HG03064 (cell line): ENCODE data around the gene AK5.

ENCODE experiments used
- ATAC-seq: cut with Tn5 transposase; IDR thresholded peaks from one replicate; pipeline ENCODE4 v1.9.1; 2021; ENCODE audit warnings: low read depth; ENCODE audit not compliant: unreplicated experiment

Gene AK5

DNA sequence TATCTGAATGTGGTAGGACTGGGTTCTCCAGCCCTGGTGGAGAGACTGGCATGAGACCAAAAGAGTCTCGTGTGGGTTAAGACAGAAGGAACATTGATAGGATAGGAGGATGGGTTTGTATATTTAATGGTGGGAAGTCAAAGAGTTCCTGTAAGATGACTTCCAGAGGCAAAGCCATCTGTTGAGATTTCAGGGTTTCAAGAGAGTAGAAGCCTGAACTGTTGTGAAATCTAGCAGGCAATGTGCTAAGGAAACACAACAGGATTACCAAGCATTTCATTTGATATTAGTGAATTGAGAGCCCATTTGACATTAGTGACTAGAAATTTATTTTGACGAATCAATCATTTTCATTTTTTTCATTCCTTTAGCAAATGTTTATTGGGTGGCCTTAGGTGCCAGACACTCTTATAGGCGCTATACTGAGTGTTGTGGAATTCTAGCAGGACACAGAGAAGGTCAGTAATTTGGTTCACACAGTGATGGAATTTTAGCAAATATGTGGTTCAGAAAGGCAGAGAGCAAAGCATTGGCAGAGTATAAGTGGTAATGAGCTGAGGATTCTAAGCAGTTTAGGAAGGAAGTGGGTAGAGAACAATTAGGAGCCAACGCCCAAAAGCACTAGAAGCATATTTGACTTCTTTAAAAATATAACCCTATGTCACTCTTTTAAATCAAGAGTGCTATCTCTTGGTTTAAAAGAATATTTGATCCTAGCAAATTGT is 149.3 kb downstream of the AK5 start:
- ATAC-seq = no peak

DNA sequence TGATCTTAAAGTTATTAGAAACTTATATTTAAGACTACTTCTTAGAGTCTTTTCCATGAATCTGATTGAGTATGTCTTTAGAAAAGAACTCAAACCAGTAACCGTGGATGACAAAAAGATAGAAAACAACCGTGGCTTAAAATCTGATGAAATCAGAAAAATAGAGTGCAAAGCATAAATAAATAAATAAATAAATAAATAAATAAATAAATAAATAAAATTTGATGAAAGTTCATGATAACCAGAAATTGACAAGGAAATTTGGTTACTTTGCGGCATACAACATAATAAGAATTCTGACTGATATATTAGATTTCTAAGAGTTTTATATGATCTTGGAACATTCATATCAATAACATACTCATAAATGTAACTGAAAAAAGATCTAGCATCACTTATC is 152.1 kb downstream of the AK5 start:
- no peak for ATAC-seq

DNA sequence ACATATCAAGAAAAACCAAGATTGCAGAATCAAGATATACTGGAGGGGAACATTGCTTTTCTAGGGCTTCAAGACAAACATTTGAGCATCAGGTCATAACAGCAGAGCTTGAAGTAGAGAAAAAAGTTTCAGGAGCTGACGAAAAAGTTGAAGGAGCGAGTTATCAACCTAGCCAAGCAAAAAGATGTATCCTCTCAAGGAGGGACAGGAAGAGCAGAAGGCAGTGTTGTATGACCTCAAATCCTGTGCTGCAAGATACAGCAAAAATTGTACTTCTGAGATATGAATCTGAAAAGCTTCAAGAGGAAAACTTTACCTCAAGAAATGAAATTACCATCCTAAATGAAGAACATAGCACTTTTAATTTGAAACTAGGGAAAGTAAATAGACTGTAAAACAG is 153.1 kb downstream of the AK5 start:
- ATAC-seq = no peak

DNA sequence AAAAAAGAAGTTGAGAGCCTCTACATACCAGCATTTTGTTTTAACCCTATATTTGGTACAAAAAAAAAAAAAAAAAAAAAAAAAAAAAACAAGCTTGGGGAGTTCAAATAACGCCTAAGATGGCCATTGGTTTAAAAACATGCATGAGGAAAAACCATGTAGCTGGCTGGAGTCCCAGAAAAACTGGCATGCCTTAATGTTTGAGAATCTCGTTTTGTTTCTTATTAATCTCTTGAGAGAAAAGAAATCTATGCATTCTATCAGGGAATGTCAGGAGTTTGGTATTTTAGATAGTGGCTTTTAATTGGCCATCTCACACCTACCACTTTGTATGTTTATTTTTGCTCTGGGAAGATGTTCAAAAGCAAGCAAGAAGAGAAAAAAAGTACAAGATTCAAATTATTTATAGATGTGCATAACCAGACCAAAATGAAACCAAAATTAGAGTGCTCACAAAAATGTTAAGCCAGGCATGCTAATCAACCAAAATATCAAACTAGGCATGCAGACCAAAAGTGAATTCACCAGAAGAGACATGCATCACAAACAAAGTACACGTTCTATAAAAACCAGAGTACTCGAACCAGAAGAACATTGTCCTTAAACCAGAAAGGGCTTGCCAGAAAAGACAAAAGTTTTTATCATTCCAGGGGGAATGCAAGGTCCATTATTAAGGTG is 156.6 kb downstream of the AK5 start:
- no peak for ATAC-seq

DNA sequence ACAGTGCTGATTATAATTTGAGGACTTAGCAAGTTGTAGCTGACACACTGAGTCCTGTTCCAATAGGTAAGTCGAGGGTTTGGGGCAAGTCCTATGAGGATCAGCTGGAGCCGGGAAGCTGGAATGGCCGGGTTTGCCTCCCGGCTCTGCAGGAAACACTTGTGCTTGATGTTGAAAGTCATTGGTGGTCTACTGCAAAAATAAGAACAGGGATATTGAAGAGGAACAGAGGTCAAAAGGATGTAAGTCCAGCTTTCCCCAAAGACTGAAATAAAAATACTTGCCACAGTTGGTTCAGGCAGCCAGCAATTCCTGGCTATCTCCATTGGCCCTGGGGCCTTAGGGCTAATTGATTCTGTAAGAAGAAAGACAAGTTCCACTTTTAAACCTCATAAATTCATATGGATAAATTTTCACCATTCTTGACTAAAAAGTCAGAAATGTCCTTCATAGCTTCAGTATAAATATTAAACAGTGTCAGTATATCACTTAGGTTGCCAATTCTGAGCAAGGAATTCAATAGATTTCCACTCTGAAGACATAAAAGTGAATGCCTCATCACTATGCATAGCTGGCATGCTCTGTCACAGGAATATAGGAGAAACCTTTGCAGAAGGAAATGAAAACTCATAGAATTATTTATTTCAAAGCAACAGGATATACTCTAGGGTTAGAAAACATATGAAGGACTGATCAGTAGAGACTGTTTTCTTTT is 165.2 kb downstream of the AK5 start:
- no peak for ATAC-seq

DNA sequence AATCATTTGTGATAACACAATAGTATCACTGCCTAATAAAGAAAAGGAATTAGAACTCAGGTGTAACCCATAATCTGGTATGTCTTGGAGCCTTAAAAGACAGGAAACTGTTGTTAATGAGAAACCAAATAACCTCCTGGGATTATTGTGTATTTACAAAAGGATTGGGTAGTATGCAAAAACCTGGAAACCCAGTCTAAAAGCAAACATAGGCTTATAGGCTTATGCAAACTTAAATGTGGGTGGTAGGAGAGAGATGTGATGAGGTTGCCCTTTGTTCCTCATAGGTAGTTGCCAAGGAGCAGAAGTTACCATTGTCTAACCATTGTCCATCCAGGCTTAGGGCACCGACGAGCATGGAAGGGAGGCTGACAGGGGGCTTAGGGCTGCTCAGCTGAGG is 165.8 kb downstream of the AK5 start:
- ATAC-seq = no peak

DNA sequence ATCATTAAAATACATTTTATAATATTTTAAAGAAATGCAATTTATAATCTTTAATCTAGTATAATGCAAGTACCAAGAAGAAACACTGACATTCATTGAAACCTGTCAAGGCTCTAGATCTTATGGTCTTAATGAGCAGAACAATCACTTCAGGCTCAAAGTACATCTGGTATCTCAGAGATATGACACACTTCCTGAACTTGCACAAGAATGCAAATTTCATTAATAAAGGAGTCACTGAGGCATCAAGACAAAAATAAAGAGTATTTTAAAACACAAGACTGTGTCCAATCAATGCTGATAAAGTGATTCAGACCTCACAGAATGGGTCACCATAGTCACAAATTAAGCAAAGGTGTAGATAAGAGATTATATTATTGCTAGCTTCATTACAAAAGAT is 178.1 kb downstream of the AK5 start:
- ATAC-seq = no peak

DNA sequence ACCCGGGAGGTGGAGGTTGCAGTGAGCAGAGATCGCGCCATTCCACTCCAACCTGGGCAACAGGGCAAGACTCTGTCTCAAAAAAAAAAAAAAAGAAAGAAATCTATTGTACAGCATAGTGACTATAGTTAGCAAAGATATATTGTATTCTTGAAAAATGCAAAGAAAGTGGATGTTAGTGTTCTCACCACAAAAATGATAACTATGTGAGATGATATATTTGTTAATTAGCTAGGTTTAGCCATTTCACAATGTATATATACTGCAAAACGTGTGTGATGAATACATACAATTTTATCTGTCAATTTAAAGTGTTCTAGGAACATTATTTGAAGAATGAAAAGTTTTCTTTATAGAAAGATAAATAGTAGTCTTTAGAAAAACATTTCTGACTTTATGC is 179.9 kb downstream of the AK5 start:
- no peak for ATAC-seq

DNA sequence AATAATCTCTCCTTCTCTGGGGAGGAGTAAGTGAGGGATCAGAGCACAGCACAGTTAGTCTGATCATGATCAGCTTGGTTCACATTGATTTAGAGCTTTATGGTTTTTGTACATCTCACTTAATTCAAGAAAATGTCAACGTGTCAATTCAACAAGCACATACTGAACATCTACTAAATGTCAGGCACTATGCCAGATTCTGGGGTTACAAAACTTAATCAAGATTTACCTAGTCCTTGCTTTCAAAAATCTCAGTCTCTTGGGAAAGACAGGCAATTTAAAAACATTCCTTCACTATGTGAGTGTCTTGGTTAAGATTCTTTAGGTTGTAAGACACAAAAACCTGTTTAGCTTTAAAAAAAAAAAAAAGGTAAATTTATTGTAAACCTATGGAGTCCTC is 181.4 kb downstream of the AK5 start:
- ATAC-seq = no peak

DNA sequence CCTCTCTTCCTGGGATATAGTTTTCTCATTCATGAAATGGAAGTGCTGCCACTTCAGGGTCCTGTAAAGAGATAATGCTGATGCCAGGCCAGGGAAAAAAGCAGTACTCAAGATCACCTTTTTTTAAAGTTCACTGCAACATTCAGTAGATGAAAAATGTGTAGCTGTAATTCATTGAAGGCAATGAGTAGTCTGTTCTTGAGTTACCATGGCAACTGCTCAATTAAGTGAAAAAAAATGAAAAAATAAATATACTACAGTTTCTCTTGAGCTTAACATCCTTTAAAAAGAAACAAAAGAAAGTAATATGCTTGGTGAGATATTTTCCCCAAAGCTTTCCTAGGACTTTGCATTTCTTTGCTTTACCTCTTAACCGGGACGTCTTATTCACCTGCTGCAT is 183.3 kb downstream of the AK5 start:
- ATAC-seq = no peak

DNA sequence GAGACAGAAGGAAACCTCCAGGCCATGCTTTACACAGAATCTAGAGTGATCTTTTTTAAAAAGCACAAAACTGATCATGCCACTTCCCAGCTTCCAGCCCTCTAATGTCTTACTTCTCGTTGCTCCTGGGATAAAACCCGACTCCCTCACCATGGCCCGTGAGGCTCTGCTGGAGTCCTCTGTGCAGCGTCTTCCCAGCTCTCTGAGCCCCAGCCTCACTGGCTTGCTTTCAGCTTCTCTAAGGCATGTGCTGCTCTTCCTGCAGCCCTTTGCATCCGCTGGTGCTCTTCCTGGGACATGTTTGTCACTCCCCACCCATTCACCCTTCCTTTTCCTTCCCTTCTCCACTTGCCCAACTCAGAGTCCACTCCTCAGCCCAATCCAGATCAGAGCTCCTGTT is 184.1 kb downstream of the AK5 start:
- no peak for ATAC-seq

DNA sequence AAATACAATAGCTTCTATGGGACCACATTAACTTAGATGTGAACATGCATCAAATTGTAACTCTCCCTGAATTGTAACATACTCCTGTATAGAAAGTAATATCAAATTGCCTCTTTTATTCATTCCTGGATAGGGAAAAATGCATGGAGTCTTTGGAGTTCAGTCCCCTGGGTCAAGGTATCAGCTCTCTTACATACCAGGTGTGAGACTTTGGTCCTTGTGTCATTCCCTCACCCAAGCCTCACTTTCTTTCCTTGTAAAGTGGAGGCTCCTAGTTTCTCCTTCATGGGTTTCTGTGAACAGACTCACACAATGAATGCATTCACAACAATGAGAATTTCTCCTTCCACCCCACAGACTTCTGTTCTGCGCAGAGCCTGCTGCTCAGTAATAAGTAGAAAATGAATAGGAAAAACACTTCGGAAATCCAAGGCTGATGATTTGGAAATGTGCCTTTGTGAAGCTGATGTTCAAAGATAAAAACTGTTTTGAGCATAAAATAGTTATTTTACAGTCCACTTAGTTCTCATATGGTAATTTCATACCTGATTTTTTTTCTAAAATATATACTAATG is 185.3 kb downstream of the AK5 start:
- ATAC-seq = no peak

DNA sequence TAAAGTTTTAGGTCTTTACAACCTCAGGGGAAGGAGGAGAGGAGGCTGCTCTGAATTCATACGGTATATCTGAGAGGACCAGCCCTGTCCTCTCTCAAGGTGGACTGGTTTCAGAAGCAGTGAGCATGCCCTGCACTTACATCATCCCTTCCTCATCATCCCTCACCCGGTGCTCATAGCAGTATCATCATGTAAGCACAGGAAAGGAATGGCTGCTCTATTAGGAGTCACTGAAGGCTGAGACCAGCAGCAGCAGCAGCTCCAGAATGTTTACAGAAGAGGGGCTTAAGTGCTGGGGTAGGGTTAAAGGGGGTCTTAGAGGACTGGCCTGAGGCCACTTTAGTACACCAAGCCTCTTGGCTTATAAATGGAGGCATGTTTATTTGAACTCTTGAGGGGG is 185.9 kb downstream of the AK5 start:
- no peak for ATAC-seq

DNA sequence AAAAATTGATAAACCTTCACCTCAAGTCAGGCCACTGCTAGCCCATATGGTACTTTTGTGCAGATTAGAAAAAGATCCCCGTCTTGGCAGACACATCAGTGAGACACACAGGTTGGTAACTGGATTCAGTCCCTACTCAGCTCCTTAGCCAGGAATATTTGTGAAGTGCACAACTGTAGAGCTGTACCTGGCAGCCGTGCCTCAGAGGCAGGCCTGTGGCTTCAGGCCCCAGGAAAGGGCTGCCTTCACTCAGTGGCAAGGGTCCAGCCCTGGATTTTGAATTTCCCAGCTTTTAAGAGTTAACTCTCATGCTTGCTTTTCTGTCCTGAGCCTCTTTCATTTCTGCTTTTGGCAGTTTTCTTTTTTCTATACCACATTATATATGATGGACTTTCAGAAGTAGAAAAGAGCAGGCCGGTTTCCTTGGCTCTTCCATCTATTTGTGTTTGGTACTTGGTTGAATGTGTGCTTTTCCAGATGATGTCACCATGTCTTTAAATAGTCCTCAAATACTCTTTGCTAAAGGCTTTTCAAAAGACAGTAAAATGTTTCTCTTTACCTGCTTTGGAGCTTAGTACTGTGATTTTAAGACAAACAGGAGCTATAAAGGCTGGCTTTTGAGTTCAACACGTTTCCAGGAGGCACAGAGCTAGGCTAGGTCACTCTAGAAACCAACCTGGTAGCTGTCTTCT is 186.6 kb downstream of the AK5 start:
- ATAC-seq = no peak

DNA sequence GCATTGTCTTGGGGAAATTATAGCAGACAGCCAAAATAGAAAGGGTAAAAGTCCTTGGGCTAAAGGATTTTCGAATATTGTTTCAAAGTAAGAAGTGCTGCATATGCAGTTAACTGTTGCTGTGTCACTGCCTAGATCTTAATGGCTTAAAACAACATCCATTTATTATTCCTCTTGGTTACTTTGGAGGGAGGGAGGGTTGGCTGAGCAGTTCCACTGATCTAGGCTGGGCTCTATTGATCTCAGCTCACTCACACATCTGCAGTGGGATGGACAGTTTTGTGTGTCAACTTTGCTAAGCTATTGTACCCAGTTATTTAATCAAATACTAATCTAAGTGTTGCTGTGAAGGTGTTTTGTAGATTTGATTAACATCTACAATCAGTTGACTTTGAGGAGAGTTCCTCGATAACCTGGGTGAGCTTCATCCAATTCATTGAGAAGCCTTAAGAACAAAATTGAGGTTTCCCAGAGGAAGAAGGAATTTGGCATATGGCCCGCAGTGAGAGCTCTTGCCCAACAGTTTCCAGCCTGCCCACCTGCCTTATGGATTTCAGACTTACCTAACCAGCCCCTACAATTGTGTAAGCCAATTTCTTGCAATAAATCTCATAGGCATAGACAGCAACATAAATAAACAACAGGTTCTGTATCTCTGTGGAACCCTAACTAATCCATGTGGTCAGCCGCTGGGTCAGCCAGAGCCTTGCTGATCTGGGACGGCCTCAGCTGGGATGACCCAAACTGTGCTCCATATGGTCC is 187.3 kb downstream of the AK5 start:
- ATAC-seq = no peak

DNA sequence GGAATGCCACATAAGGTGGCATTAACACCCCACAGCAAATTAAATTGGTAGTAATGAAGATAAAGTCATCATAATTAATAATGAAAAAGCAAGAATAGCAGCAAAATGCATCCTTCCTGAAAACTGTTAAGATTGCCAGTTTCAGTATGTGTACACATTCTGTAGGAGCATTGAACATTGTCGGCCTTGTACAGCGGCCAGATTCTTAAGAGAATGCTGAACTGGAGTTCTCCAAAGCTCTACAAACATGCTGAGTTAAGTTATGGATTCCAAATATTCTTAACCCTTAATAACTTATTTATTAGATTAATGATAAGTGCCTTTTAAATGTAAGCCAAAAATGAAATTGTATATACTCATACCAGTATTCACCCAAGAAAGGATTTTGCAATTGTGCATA is 189.9 kb downstream of the AK5 start:
- no peak for ATAC-seq

DNA sequence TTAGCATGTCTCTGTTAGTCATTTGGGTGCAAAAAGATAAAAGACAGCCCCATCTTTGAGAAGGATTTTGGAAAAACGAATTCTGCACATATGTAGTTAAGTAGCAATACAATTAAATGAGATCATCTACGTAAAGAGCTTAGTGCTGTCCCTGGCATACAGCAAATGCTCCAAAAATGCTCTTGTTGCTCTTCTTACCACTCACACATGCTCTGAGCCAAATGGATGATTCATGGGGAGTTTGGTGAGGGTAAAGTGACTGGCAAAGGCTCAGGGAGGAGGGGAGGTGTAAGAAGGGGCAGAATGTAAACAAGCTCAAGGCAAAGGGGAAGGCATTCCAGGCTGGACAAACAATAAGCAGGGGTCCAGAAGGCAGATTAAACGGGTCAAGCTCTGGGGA is 191.9 kb downstream of the AK5 start:
- no peak for ATAC-seq

DNA sequence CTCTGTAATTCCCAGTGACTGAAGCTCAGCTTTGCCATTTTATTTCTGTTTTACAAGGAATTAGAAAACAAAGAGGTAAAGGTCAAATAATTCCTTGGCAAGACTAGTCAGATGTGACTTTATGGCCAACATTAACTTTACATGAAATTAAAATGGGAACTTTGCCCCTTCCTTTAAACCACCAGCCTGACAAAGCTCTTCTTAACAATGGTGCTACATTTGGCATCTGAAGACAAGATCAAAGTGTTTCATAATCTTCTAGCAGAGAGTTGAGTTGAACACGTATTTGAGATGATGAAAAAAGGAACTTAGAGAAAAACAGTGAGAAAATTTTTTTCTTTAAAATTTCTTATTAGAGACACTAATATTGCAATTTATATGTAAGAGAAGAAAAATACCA is 193.8 kb downstream of the AK5 start:
- ATAC-seq = no peak

DNA sequence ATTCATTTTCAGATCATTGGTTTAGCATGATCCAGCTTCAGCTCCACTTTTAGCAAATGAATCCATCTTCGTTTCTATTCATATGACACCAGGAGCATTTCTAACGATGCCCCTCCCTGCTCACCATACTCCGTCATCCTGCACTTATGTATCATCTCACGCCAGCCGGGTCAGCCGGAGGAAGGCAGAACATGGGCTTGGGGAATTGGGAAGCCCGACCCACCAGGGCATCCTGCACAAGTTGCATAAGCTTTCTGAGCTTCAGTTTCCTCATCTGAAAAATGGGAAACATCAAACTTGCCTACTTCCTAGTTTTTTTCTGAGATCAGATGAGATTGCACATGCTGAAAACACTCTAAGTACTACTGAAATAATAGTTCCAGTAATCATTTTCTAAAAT is 194.7 kb downstream of the AK5 start:
- ATAC-seq = no peak

DNA sequence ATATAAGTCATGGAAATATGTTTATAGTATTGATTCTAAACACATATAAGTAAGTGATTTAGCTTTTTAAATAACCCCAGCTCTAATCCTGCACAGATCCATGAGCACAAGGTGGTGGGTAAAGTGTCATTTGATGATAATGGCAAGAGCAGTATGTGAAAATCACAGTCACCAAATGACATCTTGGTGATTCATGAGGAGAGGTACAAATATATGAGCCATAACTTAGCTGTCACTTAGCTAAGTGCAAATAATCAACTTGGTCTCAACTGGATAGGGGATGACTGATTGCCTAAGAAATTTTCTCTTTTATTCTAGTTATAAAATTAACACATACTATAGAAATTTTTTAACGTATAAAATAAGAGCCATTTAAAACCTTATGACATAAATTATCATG is 202.5 kb downstream of the AK5 start:
- ATAC-seq = no peak
